Cardiac ventricle fibroblast (primary cell): Measurements from ENCODE around the gene STAC2. TPM values are rescaled to one million over a fixed set of nuclear protein-coding genes. Genes with fewer than 3 reads are reported as not detected.

ENCODE experiments used
- total RNA-seq: library from RNA; depleted of rRNA; stranded (reverse); fragments of >200 nt; gene quantifications from 2 replicates; pipeline ENCODE4 v1.2.3, GENCODE V29; 2015

Gene STAC2, protein sequence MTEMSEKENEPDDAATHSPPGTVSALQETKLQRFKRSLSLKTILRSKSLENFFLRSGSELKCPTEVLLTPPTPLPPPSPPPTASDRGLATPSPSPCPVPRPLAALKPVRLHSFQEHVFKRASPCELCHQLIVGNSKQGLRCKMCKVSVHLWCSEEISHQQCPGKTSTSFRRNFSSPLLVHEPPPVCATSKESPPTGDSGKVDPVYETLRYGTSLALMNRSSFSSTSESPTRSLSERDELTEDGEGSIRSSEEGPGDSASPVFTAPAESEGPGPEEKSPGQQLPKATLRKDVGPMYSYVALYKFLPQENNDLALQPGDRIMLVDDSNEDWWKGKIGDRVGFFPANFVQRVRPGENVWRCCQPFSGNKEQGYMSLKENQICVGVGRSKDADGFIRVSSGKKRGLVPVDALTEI
- 0.19 and 0.24 TPM in 2 replicates for total RNA-seq

DNA sequence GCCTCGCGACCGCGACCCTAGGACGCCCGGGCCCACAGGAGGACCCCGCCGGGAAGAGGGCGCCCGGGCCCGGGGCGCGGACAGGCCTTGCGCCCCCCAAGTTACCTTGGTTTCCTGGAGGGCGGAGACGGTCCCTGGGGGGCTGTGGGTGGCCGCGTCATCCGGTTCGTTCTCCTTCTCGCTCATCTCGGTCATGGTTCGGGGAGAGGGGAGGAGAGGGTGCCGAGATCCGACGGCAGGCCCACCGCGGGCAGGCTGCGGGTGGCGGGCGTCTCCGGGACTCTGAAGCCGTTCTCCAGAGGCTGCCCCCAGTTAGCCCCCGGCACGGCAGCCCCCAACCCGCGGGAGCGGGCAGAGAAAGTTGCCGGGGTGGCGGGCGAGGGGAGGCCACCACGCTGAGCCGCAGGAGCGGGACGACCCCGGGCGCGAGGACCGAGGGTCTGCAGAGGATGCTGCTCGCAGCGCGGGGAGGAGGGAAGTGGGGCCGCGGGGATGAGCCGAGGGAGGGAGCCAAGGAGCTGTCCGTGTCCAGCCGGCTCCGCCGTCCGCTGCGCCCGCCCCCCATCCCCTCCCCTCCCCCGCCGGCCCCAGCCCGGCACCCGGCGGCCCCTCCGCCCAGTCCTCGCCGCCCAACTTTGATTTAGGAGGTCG is at the start of gene STAC2:
Gene STAC2, minus strand, starts transcription at position 638 of the 651 bp plus-strand sequence. Its CDS starts 443 bp downstream, at position 195.

DNA sequence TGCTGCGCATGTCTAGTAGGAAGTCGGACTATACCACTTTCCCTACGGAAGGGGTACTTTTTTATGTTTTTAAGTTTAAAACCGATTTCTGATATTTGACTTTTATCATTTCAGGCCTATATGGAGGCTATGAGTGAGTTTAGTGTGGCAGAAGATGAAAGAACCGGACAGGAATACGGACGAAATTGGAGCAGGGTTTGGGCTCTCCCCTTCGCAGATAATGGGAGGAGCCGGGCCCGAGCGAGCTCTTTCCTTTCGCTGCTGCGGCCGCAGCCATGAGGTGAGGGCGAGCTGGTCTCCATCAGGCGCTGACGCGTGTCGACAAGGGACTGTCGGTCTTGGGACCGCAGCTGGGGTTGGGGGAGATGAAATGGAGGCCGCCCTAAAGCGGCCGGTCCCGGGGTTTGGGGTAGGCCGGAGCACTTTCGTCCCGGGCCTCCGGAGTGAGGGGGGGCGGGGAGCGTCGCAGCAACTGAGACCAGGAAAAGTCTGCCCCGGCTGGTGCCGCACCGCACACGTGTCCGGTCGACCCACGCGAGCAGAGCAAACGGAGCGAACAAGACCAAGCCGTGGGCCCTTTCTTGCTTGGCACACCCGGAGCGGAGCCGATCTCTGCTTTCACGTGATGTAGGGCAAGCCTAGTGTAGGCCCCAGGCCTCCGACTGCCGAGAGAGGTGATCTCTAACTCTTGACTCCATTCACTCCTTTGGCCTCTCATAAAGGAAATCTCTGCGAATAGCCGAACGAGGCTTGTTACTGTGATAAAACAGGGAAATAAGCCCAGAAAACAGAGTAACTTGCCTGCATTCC is 25.5 kb downstream of the STAC2 start, which contains the start of gene RPL19:
Gene RPL19, plus strand, starts transcription at position 214 of the 810 bp plus-strand sequence. Its CDS starts 62 bp downstream, at position 276.

DNA sequence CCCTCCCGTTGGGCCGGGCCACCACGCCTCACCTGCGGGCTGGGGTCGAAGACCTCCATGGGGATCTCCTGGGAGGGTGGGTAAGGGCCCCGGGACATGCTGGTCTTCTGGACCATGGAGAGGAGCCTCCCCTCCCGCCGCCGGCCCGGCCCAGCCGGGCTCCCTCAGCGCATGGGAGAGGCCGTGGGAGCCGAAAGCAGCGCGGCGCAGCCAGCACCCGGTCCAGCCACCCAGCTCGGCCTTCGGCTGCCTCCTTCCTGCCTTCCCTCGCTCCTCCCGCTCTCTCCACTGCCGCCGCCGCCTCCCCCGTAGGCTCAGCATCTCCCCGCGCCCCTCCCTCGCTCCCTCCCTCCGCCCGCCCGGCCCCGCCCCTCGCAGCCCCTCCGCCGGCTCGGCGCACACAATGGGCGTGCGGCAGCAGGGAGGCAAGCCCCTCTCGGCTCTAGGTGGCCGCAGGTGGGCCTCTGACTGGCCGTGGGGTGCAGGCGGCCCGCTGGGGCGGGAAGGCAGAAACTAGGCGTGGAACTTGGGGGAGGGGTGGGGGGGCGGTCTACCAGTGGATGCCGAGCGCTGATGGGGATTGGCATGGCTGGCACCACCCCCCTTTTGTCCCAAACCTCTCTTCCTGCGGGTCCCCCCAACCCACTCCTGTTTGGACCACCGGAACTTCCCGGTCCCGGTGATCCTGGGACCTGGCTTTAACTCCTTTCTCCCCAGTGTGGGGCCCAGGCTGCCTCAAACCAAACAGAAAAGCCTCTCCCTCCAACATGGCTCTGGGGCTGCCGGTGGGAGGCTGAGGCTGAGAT is 28.2 kb downstream of the STAC2 start, which contains the start of gene CACNB1:
Gene CACNB1, minus strand, starts transcription at position 290 of the 806 bp plus-strand sequence. Its CDS starts 174 bp downstream, at position 116.

DNA sequence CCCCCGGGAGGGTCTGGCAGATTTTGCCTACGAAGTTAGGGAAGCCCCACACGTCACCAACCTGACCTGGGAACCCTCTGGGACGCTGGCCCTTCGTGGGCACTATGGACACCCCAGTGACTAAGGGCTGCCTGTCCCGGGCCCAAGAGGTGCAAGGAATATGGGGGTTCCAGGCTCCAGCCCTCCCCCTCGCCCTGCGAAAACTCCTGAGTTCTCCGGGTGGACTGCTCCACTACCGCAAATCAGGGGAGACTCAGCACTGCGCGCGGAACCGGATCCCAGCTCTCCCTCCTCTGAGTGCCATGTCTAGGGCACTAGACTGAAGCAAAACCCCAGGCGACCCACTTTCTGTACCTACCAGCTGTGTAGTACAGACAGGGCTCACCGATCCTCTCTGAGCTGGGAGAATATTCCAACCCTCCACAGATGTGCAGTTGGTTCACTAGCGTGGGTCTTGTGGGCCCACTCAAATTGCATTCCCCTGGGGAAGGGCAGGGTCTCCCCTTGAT is 59.9 kb downstream of the STAC2 start, which contains the start of gene ARL5C:
Gene ARL5C, minus strand, starts transcription at position 321 of the 509 bp plus-strand sequence. CDS start 401 bp downstream, outside the sequence.

Other genes with a start within 250 kb of the STAC2 start
- 8.8 and 15.4 TPM in 2 replicates for gene PLXDC1, start 74.3 kb downstream of the STAC2 start, total RNA-seq
- not detected in 2 replicates for gene ARL5C, start 59.8 kb downstream of the STAC2 start, total RNA-seq
- gene CACNB1, start 28.3 kb downstream of the STAC2 start, total RNA-seq: 3.3 and 9.8 TPM in 2 replicates
- gene RPL19, start 25.7 kb downstream of the STAC2 start, total RNA-seq: 2,119 and 2,384 TPM in 2 replicates
- gene FBXL20, start 175.7 kb upstream of the STAC2 start, total RNA-seq: 11.5 and 13.3 TPM in 2 replicates
- 18.4 and 20.7 TPM in 2 replicates for gene MED1, start 225.3 kb upstream of the STAC2 start, total RNA-seq
- gene CDK12, start 235.5 kb upstream of the STAC2 start, total RNA-seq: 27.7 and 27.8 TPM in 2 replicates